Thyroid gland (tissue), 4 donors: ENCODE data around the gene OR2M4.

Source experiments
- CTCF ChIP-seq, 6 experiments: fragments of 200-600 bp in 3 of 6; fragments of 450-650 bp in 3 of 6; sonication (generic) in 3 of 6; IDR thresholded peaks; one replicate each; pipeline ENCODE4 v1.5.1; 2016 to 2019; ENCODE audit warnings: antibody characterized with exemption in 6 of 6, mild to moderate bottlenecking in 2 of 6, inconsistent platforms in 1 of 6, moderate library complexity in 1 of 6
- POLR2A ChIP-seq, 2 donors: fragments of 450-650 bp; IDR thresholded peaks; one replicate each; pipeline ENCODE4 v1.6.1; 2017; ENCODE audit warnings: antibody characterized with exemption in 2 of 2, mild to moderate bottlenecking in 2 of 2, moderate library complexity in 1 of 2

GRCh38 chr1:248183996-248184395 is 47.2 kb upstream of the OR2M4 start:
- TF ChIP-seq POLR2A (IDR thresholded peaks at IDR 0.05) (no peak), CTCF (IDR thresholded peaks at IDR 0.05) (no peak)
